Retinal pigment epithelial cell (primary cell): ENCODE data around the gene ZBTB38.

ENCODE experiments used
- DNase-seq: peaks from one replicate; pipeline ENCODE4 v3.0.0-alpha.2; 2010; ENCODE audit warnings: low read depth
- H3K4me3 ChIP-seq: 2 replicates; pipeline ENCODE4 v1.5.1; 2011; ENCODE audit warnings: mild to moderate bottlenecking, low read length, control low read depth, moderate library complexity
- CTCF ChIP-seq: conservative IDR thresholded peaks from 2 replicates; pipeline ENCODE4 v1.5.1; 2011; ENCODE audit warnings: low read depth, low read length, control low read depth, inconsistent platforms

ZBTB38 gene

DNA sequence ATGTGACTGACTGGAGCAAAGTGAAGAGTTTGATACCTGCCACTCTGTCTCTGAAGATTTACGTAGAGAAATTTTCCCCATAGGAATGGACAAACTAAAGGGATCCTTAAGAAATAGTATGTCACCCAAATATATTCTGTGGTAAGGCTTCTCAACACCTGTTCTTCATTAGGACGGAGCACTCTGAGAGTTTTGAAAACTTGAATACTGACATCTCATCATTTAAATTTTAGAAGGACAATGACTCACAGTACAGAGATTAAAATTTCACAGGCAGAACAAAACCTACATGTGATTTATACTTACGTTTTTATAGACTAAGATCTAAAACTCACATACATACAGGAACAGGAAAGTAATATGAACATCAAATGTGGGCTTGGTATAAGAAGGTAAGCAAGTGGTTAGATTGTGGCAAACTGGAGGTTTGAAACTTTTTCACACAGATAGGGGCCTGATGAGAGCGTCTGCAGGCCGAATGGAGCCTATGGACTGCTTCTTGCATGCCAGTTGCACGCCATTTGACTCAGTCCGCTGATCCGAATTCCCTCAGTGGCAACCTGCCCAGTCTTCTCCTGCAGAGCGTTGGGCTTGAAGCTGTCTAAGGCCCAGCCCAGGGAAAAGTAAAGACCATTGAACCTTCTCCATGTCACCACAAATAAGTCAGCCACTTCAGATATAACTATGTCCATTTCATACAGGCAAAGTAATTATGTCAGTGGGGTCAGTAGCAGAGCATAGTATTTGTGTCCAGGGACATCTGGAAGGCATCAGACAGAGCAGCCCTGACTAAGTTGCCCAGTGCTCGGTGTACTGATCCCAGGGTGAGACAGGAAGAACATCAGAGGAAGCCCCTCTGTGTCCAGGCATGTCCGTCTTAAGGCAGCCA, 45.7 kb downstream of the ZBTB38 start:
- TF ChIP-seq CTCF: no peak
- H3K4me3 ChIP-seq: no peak overlapping the region
- DNase-seq: no peak

GRCh38 chr3:141414800-141415462, 46.6 kb downstream of the ZBTB38 start:
- DNase-seq: no peak
- TF ChIP-seq CTCF: no peak
- no peak overlapping the region for H3K4me3 ChIP-seq

- no peak for TF ChIP-seq CTCF
- H3K4me3 ChIP-seq: no peak overlapping the region
- no peak for DNase-seq
Observed at GRCh38 chr3:141415953-141416352, 47.6 kb downstream of the ZBTB38 start.
